Measurements from ENCODE around the gene NANOS3. TPM values are rescaled to one million over a fixed set of nuclear protein-coding genes. Genes with fewer than 3 reads are reported as not detected.
A peak's percentile ranks its signal among the peaks of the same experiment; 100 is the strongest.

NANOS3 gene
- total RNA-seq, 1 donor from 2014 or later: 2.9 TPM

- H3K4me3 Mint-ChIP-seq (ENCODE audit: unreplicated experiment): peak overlapping the region; percentile 86
- peaks cover 4% of the 10 kb centered on the region for H3K36me3 ChIP-seq (ENCODE audit: insufficient read depth, low read length)
- no peaks in the 10 kb centered on the region for H3K9me3 ChIP-seq (ENCODE audit: insufficient read depth, low read depth, low read length)
- FAIRE-seq: no peak
- peaks cover 51% of the 10 kb centered on the region for H3K4me1 ChIP-seq (ENCODE audit: insufficient read depth, low read length)
- H3K9ac ChIP-seq (ENCODE audit: low read length): peak overlapping the region; percentile 100
- peak overlapping the region; percentile 97 for H3K27ac ChIP-seq (ENCODE audit: low read depth, low read length)
- H3K4me2 ChIP-seq (ENCODE audit: low read length): peak overlapping the region; percentile 99
- no peaks in the 10 kb centered on the region for H3K9me3 Mint-ChIP-seq (ENCODE audit: unreplicated experiment)
- peaks cover 56% of the 10 kb centered on the region for H3K79me2 ChIP-seq (ENCODE audit: insufficient read depth, low read length)
- peak overlapping the region; percentile 97 for H3K27ac Mint-ChIP-seq (ENCODE audit: unreplicated experiment)
- H2AFZ ChIP-seq (ENCODE audit: low read depth, low read length): peak overlapping the region; percentile 59
- TF ChIP-seq, protein P1, sequence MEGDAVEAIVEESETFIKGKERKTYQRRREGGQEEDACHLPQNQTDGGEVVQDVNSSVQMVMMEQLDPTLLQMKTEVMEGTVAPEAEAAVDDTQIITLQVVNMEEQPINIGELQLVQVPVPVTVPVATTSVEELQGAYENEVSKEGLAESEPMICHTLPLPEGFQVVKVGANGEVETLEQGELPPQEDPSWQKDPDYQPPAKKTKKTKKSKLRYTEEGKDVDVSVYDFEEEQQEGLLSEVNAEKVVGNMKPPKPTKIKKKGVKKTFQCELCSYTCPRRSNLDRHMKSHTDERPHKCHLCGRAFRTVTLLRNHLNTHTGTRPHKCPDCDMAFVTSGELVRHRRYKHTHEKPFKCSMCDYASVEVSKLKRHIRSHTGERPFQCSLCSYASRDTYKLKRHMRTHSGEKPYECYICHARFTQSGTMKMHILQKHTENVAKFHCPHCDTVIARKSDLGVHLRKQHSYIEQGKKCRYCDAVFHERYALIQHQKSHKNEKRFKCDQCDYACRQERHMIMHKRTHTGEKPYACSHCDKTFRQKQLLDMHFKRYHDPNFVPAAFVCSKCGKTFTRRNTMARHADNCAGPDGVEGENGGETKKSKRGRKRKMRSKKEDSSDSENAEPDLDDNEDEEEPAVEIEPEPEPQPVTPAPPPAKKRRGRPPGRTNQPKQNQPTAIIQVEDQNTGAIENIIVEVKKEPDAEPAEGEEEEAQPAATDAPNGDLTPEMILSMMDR (IDR thresholded peaks at IDR 0.05; ENCODE audit: insufficient read depth, low read depth, low read length): no peak
- no peak for TF ChIP-seq EZH2 (IDR thresholded peaks at IDR 0.05; ENCODE audit: insufficient read depth, low read length)
- no peaks in the 10 kb centered on the region for H3K27me3 Mint-ChIP-seq (ENCODE audit: low read depth, unreplicated experiment)
- peak overlapping the region; percentile 57 for H3K4me3 ChIP-seq (ENCODE audit: insufficient read depth, low read depth, low read length)
- H4K20me1 ChIP-seq (ENCODE audit: insufficient read depth, low read length): peaks cover 41% of the 10 kb centered on the region
- no peaks in the 10 kb centered on the region for H3K27me3 ChIP-seq (ENCODE audit: insufficient read depth, low read length)
- H3K36me3 Mint-ChIP-seq (ENCODE audit: low read depth, unreplicated experiment): peaks cover 3% of the 10 kb centered on the region
- DNase-seq (ENCODE audit: low read depth): no peak
- H3K4me1 Mint-ChIP-seq (ENCODE audit: low read depth, unreplicated experiment): peaks cover 21% of the 10 kb centered on the region
These were observed 33.6 kb upstream of the NANOS3 start for GRCh38 chr19:13843104-13843921.

- peaks cover 3% of the 10 kb centered on the region for H3K36me3 Mint-ChIP-seq (ENCODE audit: low read depth, unreplicated experiment)
- Histone ChIP-seq H3K4me1 (ENCODE audit: insufficient read depth, low read length) (peaks cover 43% of the 10 kb centered on the region), H3K79me2 (ENCODE audit: insufficient read depth, low read length) (peaks cover 47% of the 10 kb centered on the region), H4K20me1 (ENCODE audit: insufficient read depth, low read length) (peaks cover 32% of the 10 kb centered on the region), H3K27ac (ENCODE audit: low read depth, low read length) (peak overlapping the region; percentile 97), H2AFZ (ENCODE audit: low read depth, low read length) (no peak overlapping the region), H3K4me2 (ENCODE audit: low read length) (peak overlapping the region; percentile 99), H3K36me3 (ENCODE audit: insufficient read depth, low read length) (no peaks in the 10 kb centered on the region), H3K9me3 (ENCODE audit: insufficient read depth, low read depth, low read length) (no peaks in the 10 kb centered on the region), H3K4me3 (ENCODE audit: insufficient read depth, low read depth, low read length) (no peak overlapping the region), H3K27me3 (ENCODE audit: insufficient read depth, low read length) (no peaks in the 10 kb centered on the region), H3K9ac (ENCODE audit: low read length) (peak overlapping the region; percentile 100)
- no peak for TF ChIP-seq EZH2 (IDR thresholded peaks at IDR 0.05; ENCODE audit: insufficient read depth, low read length)
- TF ChIP-seq, protein P1 (IDR thresholded peaks at IDR 0.05; ENCODE audit: insufficient read depth, low read depth, low read length): no peak
- no peaks in the 10 kb centered on the region for H3K27me3 Mint-ChIP-seq (ENCODE audit: low read depth, unreplicated experiment)
- no peaks in the 10 kb centered on the region for H3K9me3 Mint-ChIP-seq (ENCODE audit: unreplicated experiment)
- DNase-seq (ENCODE audit: low read depth): no peak
- H3K27ac Mint-ChIP-seq (ENCODE audit: unreplicated experiment): peak overlapping the region; percentile 89
- H3K4me1 Mint-ChIP-seq (ENCODE audit: low read depth, unreplicated experiment): peaks cover 18% of the 10 kb centered on the region
- peak overlapping the region; percentile 86 for H3K4me3 Mint-ChIP-seq (ENCODE audit: unreplicated experiment)
- FAIRE-seq: no peak
These were observed 32.8 kb upstream of the NANOS3 start for GRCh38 chr19:13844130-13844631.
